A673 (cell line): Measurements from ENCODE around the gene LIF. TPM values are rescaled to one million over a fixed set of nuclear protein-coding genes. Genes with fewer than 3 reads are reported as not detected.

Experiments
- BruUV-seq: library from RNA; stranded (reverse); fragments of 400-500 nt; replicated peaks from 2 replicates; lab custom pipeline; 2021; lab: Mats Ljungman, UMichigan
- CTCF ChIA-PET: fragments of 300-600 bp; sonication (Branson Sonifier 250); formaldehyde crosslinking; loops from one replicate; lab custom pipeline; 2022; ENCODE audit warnings: antibody characterized with exemption; lab: Charles Lee
- POLR2A ChIA-PET: fragments of 300-600 bp; sonication (Branson Sonifier 250); formaldehyde crosslinking; loops from one replicate; lab custom pipeline; 2022; ENCODE audit warnings: antibody characterized with exemption; ENCODE audit not compliant: low non-redundant PET; lab: Charles Lee
- DNase-seq: peaks from one replicate; pipeline ENCODE4 v3.0.0-alpha.2; 2015; ENCODE audit warnings: low spot score
- H3K27ac ChIP-seq: fragments of 200-600 bp; sonication (generic); 2 replicates; pipeline ENCODE4 v1.5.1; 2016; ENCODE audit warnings: mixed run types, low read depth, mild to moderate bottlenecking, mixed read lengths, antibody characterized with exemption, low read length; ENCODE audit not compliant: poor library complexity, severe bottlenecking
- H3K27me3 ChIP-seq: fragments of 200-600 bp; sonication (generic); replicated peaks from 2 replicates; pipeline ENCODE4 v1.6.1; 2017; ENCODE audit warnings: mixed run types, low read depth, mild to moderate bottlenecking, mixed read lengths, antibody characterized with exemption, low read length; ENCODE audit not compliant: insufficient read depth, poor library complexity
- H3K36me3 ChIP-seq: fragments of 200-600 bp; sonication (generic); 2 replicates; pipeline ENCODE4 v1.6.1; 2016; ENCODE audit warnings: mixed run types, mild to moderate bottlenecking, mixed read lengths, antibody characterized with exemption, low read length; ENCODE audit not compliant: insufficient read depth, poor library complexity, severe bottlenecking
- H3K4me1 ChIP-seq: fragments of 200-600 bp; sonication (generic); 2 replicates; pipeline ENCODE4 v1.6.1; 2017; ENCODE audit warnings: mixed run types, mild to moderate bottlenecking, mixed read lengths, antibody characterized with exemption, low read length; ENCODE audit not compliant: insufficient read depth, poor library complexity, severe bottlenecking
- H3K4me3 ChIP-seq: fragments of 200-600 bp; sonication (generic); 2 replicates; pipeline ENCODE4 v1.5.1; 2016; ENCODE audit warnings: low read depth, mixed run types, mild to moderate bottlenecking, mixed read lengths, low read length; ENCODE audit not compliant: poor library complexity, severe bottlenecking
- H3K9me3 ChIP-seq: fragments of 200-600 bp; sonication (generic); 2 replicates; pipeline ENCODE4 v1.6.1; 2016; ENCODE audit warnings: mixed run types, low read depth, mild to moderate bottlenecking, mixed read lengths, antibody characterized with exemption, low read length; ENCODE audit not compliant: poor library complexity, severe bottlenecking
- EZH2 ChIP-seq: fragments of 200-600 bp; sonication (generic); IDR thresholded peaks from 2 replicates; pipeline ENCODE4 v1.6.1; 2017; ENCODE audit warnings: borderline replicate concordance, low read depth, mild to moderate bottlenecking, mixed read lengths, antibody characterized with exemption, low read length; ENCODE audit not compliant: poor library complexity, severe bottlenecking
- intact Hi-C: fragments of 100-400 bp; cut with micrococcal nuclease; formaldehyde crosslinking; loops from one replicate; pipeline ENCODE4 v1.10.0; 2022; ENCODE audit not compliant: unreplicated experiment
- total RNA-seq: library from RNA; stranded (reverse); gene quantifications from 2 replicates; pipeline ENCODE4 v1.2.3, GENCODE V29; 2021
- TF ChIP-seq, protein P1 (sequence below): fragments of 300-800, 200-600 bp; sonication (generic); conservative IDR thresholded peaks from 2 replicates; pipeline ENCODE4 v1.5.1; 2017; ENCODE audit warnings: low read depth, mild to moderate bottlenecking, antibody characterized with exemption, low read length, moderate library complexity, mixed read lengths

LIF gene
- total RNA-seq, 1 experiment from 2014 or later, result 0.24 TPM

DNA sequence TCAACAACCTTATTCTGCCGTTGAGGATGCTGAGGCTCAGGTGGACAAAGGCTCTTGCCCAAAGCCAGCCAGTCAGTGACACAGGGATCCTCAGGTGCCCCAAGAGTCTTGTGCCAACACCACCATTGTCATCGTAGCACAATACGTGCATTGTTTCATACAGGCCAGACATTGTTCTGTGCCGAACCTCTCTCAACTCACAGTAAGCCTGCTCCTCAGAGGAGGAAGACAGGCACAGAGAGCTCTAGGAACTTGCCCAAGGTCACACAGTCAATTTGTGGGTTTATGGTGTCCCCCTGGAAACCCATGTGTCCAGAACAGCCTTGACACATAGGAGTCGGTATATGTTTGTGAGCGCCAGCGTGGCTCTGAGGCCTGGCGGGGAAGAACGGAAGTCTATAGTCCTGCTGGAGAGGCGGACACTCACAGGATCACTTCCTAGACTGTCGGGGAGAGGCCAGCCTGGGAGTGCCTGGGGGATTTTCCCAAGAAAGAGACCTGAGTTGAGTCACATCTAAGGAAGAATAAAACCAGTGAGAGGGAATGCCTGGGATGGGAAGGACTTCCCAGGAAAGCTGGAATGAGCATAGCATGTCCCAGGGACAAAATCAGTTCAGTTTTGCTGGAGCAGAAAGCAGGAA, 20.2 kb downstream of the LIF start:
- intact Hi-C loops, result no loop called here

DNA sequence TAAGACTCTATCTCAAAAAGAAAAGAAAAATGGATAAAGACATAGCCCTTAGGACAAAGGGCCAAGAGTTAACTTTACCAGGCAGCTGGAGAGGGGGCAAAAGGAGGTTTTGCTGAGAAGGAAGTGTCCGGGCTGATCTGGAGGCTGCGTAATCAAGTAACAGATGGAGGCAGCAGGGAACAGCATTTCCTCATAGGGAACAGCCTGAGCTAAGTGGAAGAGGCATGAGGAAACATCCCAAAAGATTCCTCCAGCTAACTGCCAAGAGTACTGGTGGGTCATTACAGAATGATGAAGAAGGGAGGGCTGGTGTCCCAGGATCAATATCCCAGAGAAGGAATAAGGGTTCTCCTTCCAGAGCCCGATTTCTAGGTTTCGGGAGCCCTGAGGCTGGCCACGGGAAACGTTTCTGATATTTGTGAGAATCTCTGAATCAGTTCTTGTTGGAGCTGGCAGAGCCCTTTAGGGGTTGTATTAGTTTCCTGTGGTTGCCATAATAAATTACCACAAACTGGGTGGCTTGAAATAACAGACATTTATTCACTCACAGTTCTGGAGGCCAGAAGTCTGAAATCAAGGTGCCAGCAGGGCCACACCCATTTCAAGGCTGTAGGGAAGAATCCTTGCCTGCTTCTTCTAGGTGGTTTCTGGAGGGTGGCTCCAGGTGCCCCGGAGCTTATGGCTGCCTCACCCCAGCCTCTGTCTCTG, 21.2 kb downstream of the LIF start:
- Histone ChIP-seq H3K36me3 (no peaks in the 10 kb centered on the region), H3K27me3 (no peaks in the 10 kb centered on the region), H3K9me3 (no peaks in the 10 kb centered on the region), H3K4me1 (no peaks in the 10 kb centered on the region), H3K4me3 (no peak overlapping the region), H3K27ac (no peak overlapping the region)
- no peak for TF ChIP-seq EZH2
- TF ChIP-seq, protein P1, sequence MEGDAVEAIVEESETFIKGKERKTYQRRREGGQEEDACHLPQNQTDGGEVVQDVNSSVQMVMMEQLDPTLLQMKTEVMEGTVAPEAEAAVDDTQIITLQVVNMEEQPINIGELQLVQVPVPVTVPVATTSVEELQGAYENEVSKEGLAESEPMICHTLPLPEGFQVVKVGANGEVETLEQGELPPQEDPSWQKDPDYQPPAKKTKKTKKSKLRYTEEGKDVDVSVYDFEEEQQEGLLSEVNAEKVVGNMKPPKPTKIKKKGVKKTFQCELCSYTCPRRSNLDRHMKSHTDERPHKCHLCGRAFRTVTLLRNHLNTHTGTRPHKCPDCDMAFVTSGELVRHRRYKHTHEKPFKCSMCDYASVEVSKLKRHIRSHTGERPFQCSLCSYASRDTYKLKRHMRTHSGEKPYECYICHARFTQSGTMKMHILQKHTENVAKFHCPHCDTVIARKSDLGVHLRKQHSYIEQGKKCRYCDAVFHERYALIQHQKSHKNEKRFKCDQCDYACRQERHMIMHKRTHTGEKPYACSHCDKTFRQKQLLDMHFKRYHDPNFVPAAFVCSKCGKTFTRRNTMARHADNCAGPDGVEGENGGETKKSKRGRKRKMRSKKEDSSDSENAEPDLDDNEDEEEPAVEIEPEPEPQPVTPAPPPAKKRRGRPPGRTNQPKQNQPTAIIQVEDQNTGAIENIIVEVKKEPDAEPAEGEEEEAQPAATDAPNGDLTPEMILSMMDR, result no peak
- POLR2A ChIA-PET, result no interaction called here
- intact Hi-C loops, result no loop called here
- DNase-seq, result no peak
- CTCF ChIA-PET, result no interaction called here
- BruUV-seq, result no TSS peak

More for the DNA sequence above, 20.2 kb downstream of the LIF start:
- no peaks in the 10 kb centered on the region for H3K27me3 ChIP-seq
- ChIA-PET CTCF (no interaction called here), POLR2A (no interaction called here)
- no peak overlapping the region for H3K27ac ChIP-seq
- BruUV-seq, result no TSS peak
- no peaks in the 10 kb centered on the region for H3K9me3 ChIP-seq
- no peak overlapping the region for H3K4me3 ChIP-seq
- no peak for TF ChIP-seq EZH2
- TF ChIP-seq, protein P1, result no peak
- no peaks in the 10 kb centered on the region for H3K36me3 ChIP-seq
- H3K4me1 ChIP-seq, result no peaks in the 10 kb centered on the region
- no peak for DNase-seq

DNA sequence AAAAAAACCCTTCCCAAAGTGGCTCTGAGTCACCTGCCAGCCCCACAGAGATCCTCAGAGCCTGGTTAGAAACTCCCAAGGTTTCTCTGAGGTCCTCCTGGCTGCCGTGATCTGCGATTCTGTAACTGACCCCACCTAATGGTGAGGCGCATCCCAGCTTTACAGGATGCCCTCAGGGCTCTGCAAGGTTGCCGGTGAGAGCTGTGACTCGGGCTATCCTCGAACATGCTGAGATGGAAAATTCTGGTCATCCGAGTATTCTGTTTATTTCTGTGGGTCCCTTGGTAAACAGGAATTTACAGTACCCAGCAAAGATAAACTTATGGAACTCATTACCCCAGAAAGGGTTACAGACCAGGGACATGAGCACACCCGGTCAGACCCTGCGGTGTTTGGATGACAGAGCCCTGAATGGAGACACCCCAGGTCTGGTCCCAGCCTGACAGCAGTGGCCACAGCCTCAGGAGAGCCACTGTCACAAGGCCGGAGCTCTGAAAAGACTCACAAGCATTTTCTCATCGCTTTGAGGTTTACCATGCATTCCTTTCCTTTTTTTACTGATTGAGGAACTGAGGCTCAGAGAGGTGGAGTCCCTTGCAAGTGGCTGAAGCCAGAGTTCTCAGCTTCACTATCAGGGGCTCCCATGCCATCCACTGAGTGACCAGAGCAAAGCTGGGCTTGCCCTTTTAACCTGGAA, 22.2 kb downstream of the LIF start:
- DNase-seq, result no peak
- no peaks in the 10 kb centered on the region for H3K4me1 ChIP-seq
- no peaks in the 10 kb centered on the region for H3K36me3 ChIP-seq
- CTCF ChIA-PET, result no interaction called here
- BruUV-seq, result no TSS peak
- no peak overlapping the region for H3K4me3 ChIP-seq
- POLR2A ChIA-PET, result no interaction called here
- no peaks in the 10 kb centered on the region for H3K9me3 ChIP-seq
- TF ChIP-seq, protein P1, result no peak
- H3K27me3 ChIP-seq, result no peaks in the 10 kb centered on the region
- H3K27ac ChIP-seq, result no peak overlapping the region
- intact Hi-C loops, result no loop called here
